ENCODE data around the gene UBALD2. TPM values are rescaled to one million over a fixed set of nuclear protein-coding genes. Genes with fewer than 3 reads are reported as not detected.
A peak's percentile ranks its signal among the peaks of the same experiment; 100 is the strongest.

The UBALD2 gene
- total RNA-seq, 1 donor from 2014 or later, result 26.3 TPM

DNA sequence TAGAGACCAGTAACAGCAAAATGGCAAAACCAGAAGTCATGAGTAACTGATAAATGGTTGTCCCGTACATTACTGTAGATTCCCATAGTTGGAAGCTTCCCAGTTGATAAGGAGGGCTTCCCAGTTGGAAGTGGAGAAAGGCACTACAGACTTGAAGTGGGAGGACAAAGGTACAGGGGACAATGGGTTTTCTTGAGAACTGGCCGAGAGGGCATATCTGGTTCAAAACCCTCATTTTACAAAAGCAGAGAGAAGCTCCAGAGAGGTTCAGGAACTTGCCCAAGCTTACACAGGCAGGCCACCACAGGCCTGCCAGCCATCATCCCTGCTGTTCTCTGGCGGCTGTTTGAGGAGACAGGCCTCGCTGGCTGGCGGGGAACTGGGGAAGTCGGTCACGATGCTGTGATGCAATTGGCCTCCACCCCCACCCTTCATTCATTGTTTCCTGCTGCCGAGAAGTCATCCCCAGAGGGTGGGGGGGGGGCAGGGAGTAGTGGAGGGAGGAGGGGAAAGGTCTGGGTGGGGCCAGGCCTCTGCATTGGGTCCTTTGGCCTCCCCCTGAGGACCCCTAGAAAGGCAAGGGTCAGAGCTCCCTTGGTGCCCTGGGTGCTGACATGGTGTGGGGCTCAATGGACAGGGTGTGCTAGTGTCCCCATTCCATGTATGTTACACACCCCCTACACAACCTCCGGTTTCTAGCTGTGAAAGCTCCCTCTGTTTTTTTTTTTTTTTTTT is 3.0 kb downstream of the UBALD2 start:
- TF ChIP-seq, protein P1, sequence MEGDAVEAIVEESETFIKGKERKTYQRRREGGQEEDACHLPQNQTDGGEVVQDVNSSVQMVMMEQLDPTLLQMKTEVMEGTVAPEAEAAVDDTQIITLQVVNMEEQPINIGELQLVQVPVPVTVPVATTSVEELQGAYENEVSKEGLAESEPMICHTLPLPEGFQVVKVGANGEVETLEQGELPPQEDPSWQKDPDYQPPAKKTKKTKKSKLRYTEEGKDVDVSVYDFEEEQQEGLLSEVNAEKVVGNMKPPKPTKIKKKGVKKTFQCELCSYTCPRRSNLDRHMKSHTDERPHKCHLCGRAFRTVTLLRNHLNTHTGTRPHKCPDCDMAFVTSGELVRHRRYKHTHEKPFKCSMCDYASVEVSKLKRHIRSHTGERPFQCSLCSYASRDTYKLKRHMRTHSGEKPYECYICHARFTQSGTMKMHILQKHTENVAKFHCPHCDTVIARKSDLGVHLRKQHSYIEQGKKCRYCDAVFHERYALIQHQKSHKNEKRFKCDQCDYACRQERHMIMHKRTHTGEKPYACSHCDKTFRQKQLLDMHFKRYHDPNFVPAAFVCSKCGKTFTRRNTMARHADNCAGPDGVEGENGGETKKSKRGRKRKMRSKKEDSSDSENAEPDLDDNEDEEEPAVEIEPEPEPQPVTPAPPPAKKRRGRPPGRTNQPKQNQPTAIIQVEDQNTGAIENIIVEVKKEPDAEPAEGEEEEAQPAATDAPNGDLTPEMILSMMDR (conservative IDR thresholded peaks at IDR 0.05; ENCODE audit: low read depth, low read length), result no peak
- DNase-seq (ENCODE audit: low read depth), result no peak
- peak overlapping the region; percentile 3 for H3K4me3 ChIP-seq (ENCODE audit: low read depth, low read length)

DNA sequence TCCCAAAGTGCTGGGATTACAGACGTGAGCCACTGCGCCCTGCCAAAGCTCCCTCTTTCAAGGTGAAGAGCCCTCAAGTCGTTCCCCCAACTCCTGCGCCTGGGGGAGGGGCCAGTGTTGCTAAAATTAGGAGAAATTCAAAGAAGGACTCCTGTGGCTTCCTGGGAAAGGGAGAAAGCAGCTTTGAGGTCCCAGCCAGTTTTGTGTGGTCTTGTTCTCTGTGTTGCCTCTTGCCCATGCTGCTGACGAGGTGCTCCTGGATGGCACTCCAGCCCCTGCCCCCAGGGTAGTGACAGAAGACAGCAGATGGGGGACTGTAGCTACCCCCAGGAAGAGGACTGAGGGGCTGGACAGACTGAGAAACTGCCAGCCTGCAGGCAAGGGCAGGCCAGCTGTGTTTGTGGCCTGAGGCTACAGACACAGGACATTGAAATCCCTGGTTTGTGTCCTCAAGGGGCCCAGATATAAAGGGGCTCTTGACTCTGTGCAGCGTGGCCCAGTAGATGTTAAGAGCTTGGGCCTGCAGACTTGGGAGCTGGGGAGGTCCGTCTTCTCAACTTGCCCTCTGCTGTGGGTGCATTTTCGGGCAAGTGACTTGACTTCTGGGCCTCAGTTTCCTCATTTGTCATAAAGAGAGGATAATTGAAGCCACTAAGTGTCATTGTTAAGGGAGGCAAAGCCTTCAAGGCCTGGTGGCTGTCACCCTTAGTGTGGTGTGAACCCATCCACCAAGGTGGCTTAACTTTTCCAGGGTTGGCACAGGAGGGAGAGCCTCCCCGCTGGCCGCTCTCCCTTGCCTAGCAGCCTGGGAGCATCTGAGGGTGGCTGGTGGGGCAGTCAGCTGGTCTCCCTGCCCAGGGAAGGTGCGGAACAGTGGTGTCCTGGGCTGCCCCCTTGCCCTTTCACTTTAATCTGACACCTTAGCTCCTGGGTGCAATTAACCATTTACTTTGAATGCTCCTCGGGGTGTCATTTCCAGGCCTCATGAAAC is 4.1 kb downstream of the UBALD2 start:
- no peak for DNase-seq (ENCODE audit: low read depth)
- TF ChIP-seq, protein P1 (conservative IDR thresholded peaks at IDR 0.05; ENCODE audit: low read depth, low read length), result no peak
- H3K4me3 ChIP-seq (ENCODE audit: low read depth, low read length), result no peak overlapping the region

DNA sequence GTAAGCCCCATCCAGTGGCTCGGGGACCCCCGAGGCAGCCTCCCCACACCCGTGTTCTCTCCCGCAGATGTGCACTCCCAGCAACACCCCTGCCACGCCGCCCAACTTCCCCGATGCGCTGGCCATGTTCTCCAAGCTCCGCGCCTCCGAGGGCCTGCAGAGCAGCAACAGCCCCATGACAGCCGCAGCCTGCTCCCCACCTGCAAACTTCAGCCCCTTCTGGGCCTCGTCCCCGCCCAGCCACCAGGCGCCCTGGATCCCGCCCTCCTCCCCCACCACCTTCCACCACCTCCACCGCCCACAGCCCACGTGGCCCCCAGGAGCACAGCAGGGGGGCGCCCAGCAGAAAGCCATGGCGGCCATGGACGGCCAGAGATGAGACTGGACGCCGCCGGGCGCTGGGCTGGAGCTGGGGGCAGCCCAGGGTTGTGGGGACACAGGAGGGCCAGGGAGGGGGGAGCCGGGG is 5.0 kb downstream of the UBALD2 start:
- no peak overlapping the region for H3K4me3 ChIP-seq (ENCODE audit: low read depth, low read length)
- TF ChIP-seq, protein P1 (conservative IDR thresholded peaks at IDR 0.05; ENCODE audit: low read depth, low read length), result no peak
- no peak for DNase-seq (ENCODE audit: low read depth)

DNA sequence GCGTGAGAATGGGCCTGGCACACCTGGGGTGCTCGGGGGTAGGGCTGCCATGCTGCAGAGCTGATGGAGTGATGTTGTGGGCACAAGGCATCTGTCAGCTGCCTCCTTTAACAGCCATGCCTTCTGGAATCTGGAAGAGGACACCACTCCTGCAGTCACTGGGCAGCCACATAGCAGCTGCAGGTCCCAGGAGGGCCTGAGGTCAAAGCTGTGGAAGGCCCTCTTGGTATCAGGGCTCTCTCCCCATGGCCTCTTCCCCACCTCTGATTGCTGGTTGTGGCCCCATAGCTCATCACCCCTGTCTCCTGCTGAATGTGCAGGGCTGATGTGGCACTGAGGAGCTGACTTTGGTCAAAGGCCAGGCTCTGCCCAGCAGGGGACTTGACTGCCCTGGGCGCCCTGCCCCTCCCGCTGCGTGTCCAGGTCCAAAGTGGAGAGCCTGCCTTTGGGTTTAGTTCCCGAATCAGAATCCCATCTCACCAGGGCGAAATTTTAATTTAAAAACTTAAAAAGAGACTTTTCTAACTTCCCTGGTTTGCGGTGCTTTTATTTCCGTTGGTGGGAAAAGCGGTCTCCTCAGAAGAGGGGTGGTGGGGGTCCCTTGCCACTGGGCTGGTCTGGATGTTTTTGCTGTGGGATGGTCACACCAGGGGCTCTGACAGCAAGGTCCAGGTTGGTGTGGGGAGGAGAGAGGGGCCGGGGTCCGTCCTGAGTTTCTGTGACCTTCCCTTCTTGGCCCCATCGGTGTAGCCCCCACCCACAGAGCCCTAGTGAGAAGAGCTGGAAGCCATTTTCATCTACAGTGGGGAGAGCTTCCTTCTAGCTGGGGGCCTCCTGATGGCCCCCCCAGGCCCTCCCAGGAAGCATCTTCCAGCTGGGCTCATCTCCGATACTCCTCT is 5.9 kb downstream of the UBALD2 start:
- no peak overlapping the region for H3K4me3 ChIP-seq (ENCODE audit: low read depth, low read length)
- TF ChIP-seq, protein P1 (conservative IDR thresholded peaks at IDR 0.05; ENCODE audit: low read depth, low read length), result no peak
- DNase-seq (ENCODE audit: low read depth), result no peak

DNA sequence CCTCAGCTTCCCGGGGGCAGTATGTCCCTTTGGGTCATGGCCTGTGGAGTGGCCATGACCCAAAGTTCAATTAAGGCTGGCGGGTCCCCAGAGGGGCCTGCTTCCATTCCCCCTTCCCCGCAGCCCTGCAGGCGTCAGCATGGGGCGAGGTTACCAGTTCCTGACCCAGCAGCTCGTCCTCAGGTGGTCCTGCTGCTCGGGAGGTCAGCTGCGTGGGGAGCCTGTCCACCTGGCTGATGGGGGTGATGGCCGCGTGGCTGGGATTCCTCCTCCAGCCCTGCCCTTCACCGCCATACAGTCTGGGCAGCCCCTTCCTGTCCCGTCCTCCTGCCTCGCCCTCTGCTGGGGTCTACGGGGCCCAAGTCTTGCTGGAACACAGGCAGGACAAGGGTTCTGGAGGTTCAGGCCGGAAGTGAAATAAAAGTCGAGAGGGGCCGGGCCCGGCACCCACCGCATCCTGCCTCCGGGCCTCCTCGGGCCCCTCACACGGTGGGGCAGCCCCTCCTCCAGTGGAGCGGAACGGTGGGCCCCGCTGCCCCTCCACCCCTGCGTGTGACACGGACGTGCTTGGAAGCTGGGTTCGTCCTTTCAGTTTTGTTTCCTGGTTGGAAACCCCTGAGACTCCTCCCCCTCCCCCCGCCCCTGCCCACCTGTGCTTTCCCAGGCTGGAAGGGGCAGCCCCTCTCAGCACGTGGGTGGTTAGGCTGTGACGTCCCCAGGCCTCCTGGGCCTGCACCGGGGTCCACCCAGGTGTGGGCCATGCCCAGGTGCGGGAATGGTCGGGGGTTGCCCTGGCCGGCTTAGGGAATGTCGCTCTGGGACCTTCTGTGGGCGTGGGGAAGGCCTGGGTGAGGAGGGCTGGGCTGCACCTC is 6.8 kb downstream of the UBALD2 start:
- no peak overlapping the region for H3K4me3 ChIP-seq (ENCODE audit: low read depth, low read length)
- TF ChIP-seq, protein P1 (conservative IDR thresholded peaks at IDR 0.05; ENCODE audit: low read depth, low read length), result no peak
- DNase-seq (ENCODE audit: low read depth), result no peak

All from epithelial cell of proximal tubule (primary cell).